Measurements from ENCODE around the gene SLC35E1. TPM values are rescaled to one million over a fixed set of nuclear protein-coding genes. Genes with fewer than 3 reads are reported as not detected.

Gene SLC35E1
- total and polyA plus RNA-seq, 2 of the 4 experiments (the other 2 are of a cell fraction), result 22.6 to 38.0 TPM

GRCh38 chr19:16620018-16620417 lies 47.8 kb upstream of the SLC35E1 start:
- Histone ChIP-seq H2BK120ac (ENCODE audit: low read depth, low read length) (no peak overlapping the region), H3K18ac (ENCODE audit: low read depth, low read length) (no peak overlapping the region), H4K91ac (ENCODE audit: insufficient read depth, low read depth, low read length) (no peak overlapping the region), H3K27me3 (ENCODE audit: control insufficient read depth, insufficient read depth, low read length) (no peaks in the 10 kb centered on the region), H2AK5ac (ENCODE audit: low read depth, low read length) (no peak overlapping the region), H3K36me3 (ENCODE audit: control insufficient read depth, insufficient read depth, low read length) (peaks cover 11% of the 10 kb centered on the region), H3K4ac (ENCODE audit: low read depth, low read length) (no peak overlapping the region), H3K9me3 (ENCODE audit: control insufficient read depth, insufficient read depth, low read length) (no peaks in the 10 kb centered on the region), H3K4me3 (ENCODE audit: insufficient read depth, low read depth, low read length) (no peak overlapping the region), H3K23ac (ENCODE audit: low read depth, low read length) (no peak overlapping the region), H2BK20ac (ENCODE audit: low read depth, low read length) (no peak overlapping the region), H2AFZ (replicated peaks; ENCODE audit: low read length, poor library complexity) (no peak overlapping the region), H4K5ac (ENCODE audit: low read depth, low read length) (no peak overlapping the region), H3K27ac (ENCODE audit: insufficient read depth, low read length) (no peak overlapping the region), H2AK9ac (replicated peaks; ENCODE audit: low read depth, low read length, poor library complexity) (no peak overlapping the region), H2BK5ac (ENCODE audit: low read depth, low read length, poor library complexity, severe bottlenecking) (no peak overlapping the region), H3K9ac (ENCODE audit: low read depth, low read length) (no peak overlapping the region), H2BK15ac (ENCODE audit: low read depth, low read length) (no peak overlapping the region), H4K8ac (ENCODE audit: low read depth in 2 of 2, low read length in 2 of 2) (no peak overlapping the region), H3K4me1 (ENCODE audit: control insufficient read depth, insufficient read depth, low read length) (peaks cover 4% of the 10 kb centered on the region; the same call in 1 of the 2 replicates), H3K14ac (replicated peaks; ENCODE audit: low read depth, low read length) (no peak overlapping the region), H3K4me2 (ENCODE audit: low read depth, low read length) (no peak overlapping the region), H3K79me1 (ENCODE audit: low read depth in 1 of 2, low read length in 2 of 2) (peaks cover 21 to 97% of the 10 kb centered on the region in 2 experiments; a peak in 3 of 4 replicates), H3K56ac (ENCODE audit: extremely low read depth, insufficient read depth, low read length) (no peak overlapping the region), H4K20me1 (ENCODE audit: insufficient read depth, low read length) (peaks cover 100% of the 10 kb centered on the region), H3K9me1 (ENCODE audit: insufficient read depth, low read length) (peaks cover 57% of the 10 kb centered on the region)
- dilution Hi-C loops (cut with HindIII; ENCODE audit: low sequenced_read_pairs, unreplicated experiment) (no loop called here), in situ Hi-C loops (cut with MboI; ENCODE audit: low sequenced_read_pairs) (no loop called here), intact Hi-C loops (cut with micrococcal nuclease) (no loop called here)
- ATAC-seq (ENCODE audit: low read depth) (no peak), DNase-seq (no peak)
- CTCF ChIA-PET, result no interaction called here
- WGBS, 2 experiments (ENCODE audit: extremely low coverage in 2 of 2, insufficient read length in 1 of 2), result no CpG with 5 or more reads among the region's 5 CpGs
- POLR2A ChIA-PET (ENCODE audit: unreplicated experiment), result no interaction called here
- BruUV-seq (replicated peaks), result no TSS peak
- TF ChIP-seq ELK1 (IDR thresholded peaks at IDR 0.05; ENCODE audit: borderline replicate concordance, low read depth, low read length) (no peak), CEBPB (IDR thresholded peaks at IDR 0.05; ENCODE audit: low read depth, low read length) (no peak), MAFK (IDR thresholded peaks at IDR 0.05; ENCODE audit: low read depth, low read length) (no peak), POLR2A (IDR thresholded peaks at IDR 0.05; ENCODE audit: low read depth, low read length) (no peak), MAZ (IDR thresholded peaks at IDR 0.05; ENCODE audit: borderline replicate concordance, low read depth, low read length) (no peak), MXI1 (IDR thresholded peaks at IDR 0.05; ENCODE audit: borderline replicate concordance, low read depth, low read length) (no peak), BHLHE40 (IDR thresholded peaks at IDR 0.05; ENCODE audit: low read depth, low read length) (no peak), SMC3 (IDR thresholded peaks at IDR 0.05; ENCODE audit: low read depth, low read length) (no peak), CHD1 (IDR thresholded peaks at IDR 0.05; ENCODE audit: low read depth, low read length) (no peak), RCOR1 (IDR thresholded peaks at IDR 0.05; ENCODE audit: insufficient replicate concordance, low read length) (no peak), NFE2L2 (IDR thresholded peaks at IDR 0.05; ENCODE audit: low read depth, low read length) (no peak), RAD21 (IDR thresholded peaks at IDR 0.05; ENCODE audit: low read length) (no peak), RFX5 (IDR thresholded peaks at IDR 0.05; ENCODE audit: low read depth, low read length) (no peak), FOS (IDR thresholded peaks at IDR 0.05; ENCODE audit: low read depth, low read length) (no peak)
- TF ChIP-seq, protein P1, sequence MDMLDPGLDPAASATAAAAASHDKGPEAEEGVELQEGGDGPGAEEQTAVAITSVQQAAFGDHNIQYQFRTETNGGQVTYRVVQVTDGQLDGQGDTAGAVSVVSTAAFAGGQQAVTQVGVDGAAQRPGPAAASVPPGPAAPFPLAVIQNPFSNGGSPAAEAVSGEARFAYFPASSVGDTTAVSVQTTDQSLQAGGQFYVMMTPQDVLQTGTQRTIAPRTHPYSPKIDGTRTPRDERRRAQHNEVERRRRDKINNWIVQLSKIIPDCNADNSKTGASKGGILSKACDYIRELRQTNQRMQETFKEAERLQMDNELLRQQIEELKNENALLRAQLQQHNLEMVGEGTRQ (IDR thresholded peaks at IDR 0.05; ENCODE audit: low read depth, low read length), result no peak
- TF ChIP-seq, protein P2, sequence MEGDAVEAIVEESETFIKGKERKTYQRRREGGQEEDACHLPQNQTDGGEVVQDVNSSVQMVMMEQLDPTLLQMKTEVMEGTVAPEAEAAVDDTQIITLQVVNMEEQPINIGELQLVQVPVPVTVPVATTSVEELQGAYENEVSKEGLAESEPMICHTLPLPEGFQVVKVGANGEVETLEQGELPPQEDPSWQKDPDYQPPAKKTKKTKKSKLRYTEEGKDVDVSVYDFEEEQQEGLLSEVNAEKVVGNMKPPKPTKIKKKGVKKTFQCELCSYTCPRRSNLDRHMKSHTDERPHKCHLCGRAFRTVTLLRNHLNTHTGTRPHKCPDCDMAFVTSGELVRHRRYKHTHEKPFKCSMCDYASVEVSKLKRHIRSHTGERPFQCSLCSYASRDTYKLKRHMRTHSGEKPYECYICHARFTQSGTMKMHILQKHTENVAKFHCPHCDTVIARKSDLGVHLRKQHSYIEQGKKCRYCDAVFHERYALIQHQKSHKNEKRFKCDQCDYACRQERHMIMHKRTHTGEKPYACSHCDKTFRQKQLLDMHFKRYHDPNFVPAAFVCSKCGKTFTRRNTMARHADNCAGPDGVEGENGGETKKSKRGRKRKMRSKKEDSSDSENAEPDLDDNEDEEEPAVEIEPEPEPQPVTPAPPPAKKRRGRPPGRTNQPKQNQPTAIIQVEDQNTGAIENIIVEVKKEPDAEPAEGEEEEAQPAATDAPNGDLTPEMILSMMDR (conservative IDR thresholded peaks at IDR 0.05; ENCODE audit: low read depth, low read length), result no peak

Data from IMR-90 (cell line).